HL-60 (cell line): ENCODE data around the gene ASF1B.

Experiments used
- GABPA ChIP-seq: IDR thresholded peaks from 2 replicates; pipeline ENCODE4 v1.6.1; 2012; ENCODE audit warnings: low read depth
- POLR2AphosphoS5 ChIP-seq: IDR thresholded peaks from 2 replicates; pipeline ENCODE4 v1.6.1; 2012; ENCODE audit warnings: low read depth
- TF ChIP-seq, protein P1 (sequence below): IDR thresholded peaks from one replicate; pipeline ENCODE4 v1.5.1; 2011; ENCODE audit warnings: low read length, control low read depth, inconsistent platforms; ENCODE audit not compliant: insufficient read depth
- TF ChIP-seq, protein P2 (sequence below): IDR thresholded peaks from 2 replicates; pipeline ENCODE4 v1.6.1; 2012; ENCODE audit warnings: low read depth; ENCODE audit not compliant: insufficient replicate concordance

DNA sequence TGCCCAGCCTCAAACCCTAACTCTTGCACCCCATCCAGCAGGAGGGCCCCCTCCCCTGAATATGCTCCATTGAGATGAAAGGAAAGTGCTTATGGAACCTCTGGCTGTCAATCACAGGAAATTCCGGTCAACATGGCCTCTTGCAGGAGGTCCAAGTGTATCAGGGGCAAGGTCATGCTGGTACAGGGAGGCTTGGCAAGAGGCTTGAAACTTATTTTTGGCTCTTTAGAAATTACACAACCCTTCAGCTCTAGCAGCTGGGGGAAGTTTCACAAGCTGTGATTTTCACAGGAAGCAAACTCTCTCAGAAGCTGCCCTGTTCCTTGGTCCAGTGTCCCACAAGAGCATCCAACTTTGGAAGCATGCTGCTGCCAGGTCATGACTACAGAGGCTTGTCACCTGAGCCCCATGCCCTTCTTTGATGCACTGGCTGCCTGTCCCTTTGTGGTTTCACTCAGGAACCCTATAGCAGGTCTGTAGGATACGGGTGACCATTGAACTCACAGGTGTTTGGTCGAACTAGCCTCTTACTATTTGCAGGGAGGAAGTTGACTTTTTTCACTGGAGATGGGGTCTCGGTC, 8.4 kb downstream of the ASF1B start:
- TF ChIP-seq, protein P1, sequence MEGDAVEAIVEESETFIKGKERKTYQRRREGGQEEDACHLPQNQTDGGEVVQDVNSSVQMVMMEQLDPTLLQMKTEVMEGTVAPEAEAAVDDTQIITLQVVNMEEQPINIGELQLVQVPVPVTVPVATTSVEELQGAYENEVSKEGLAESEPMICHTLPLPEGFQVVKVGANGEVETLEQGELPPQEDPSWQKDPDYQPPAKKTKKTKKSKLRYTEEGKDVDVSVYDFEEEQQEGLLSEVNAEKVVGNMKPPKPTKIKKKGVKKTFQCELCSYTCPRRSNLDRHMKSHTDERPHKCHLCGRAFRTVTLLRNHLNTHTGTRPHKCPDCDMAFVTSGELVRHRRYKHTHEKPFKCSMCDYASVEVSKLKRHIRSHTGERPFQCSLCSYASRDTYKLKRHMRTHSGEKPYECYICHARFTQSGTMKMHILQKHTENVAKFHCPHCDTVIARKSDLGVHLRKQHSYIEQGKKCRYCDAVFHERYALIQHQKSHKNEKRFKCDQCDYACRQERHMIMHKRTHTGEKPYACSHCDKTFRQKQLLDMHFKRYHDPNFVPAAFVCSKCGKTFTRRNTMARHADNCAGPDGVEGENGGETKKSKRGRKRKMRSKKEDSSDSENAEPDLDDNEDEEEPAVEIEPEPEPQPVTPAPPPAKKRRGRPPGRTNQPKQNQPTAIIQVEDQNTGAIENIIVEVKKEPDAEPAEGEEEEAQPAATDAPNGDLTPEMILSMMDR, result no peak
- TF ChIP-seq, protein P2, sequence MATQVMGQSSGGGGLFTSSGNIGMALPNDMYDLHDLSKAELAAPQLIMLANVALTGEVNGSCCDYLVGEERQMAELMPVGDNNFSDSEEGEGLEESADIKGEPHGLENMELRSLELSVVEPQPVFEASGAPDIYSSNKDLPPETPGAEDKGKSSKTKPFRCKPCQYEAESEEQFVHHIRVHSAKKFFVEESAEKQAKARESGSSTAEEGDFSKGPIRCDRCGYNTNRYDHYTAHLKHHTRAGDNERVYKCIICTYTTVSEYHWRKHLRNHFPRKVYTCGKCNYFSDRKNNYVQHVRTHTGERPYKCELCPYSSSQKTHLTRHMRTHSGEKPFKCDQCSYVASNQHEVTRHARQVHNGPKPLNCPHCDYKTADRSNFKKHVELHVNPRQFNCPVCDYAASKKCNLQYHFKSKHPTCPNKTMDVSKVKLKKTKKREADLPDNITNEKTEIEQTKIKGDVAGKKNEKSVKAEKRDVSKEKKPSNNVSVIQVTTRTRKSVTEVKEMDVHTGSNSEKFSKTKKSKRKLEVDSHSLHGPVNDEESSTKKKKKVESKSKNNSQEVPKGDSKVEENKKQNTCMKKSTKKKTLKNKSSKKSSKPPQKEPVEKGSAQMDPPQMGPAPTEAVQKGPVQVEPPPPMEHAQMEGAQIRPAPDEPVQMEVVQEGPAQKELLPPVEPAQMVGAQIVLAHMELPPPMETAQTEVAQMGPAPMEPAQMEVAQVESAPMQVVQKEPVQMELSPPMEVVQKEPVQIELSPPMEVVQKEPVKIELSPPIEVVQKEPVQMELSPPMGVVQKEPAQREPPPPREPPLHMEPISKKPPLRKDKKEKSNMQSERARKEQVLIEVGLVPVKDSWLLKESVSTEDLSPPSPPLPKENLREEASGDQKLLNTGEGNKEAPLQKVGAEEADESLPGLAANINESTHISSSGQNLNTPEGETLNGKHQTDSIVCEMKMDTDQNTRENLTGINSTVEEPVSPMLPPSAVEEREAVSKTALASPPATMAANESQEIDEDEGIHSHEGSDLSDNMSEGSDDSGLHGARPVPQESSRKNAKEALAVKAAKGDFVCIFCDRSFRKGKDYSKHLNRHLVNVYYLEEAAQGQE, result no peak
- TF ChIP-seq GABPA (no peak), POLR2AphosphoS5 (no peak)
